Measurements from ENCODE around the gene DCAF10. TPM values are rescaled to one million over a fixed set of nuclear protein-coding genes. Genes with fewer than 3 reads are reported as not detected.
"Not testable (repeated sequence)": the region's sequence is repeated elsewhere in the genome, so short reads cannot be mapped to it uniquely, and the experiment has no call there.

The DCAF10 gene
- total RNA-seq, 3 donors from 2014 or later: 14.1 to 15.8 (median 14.5) TPM

DNA sequence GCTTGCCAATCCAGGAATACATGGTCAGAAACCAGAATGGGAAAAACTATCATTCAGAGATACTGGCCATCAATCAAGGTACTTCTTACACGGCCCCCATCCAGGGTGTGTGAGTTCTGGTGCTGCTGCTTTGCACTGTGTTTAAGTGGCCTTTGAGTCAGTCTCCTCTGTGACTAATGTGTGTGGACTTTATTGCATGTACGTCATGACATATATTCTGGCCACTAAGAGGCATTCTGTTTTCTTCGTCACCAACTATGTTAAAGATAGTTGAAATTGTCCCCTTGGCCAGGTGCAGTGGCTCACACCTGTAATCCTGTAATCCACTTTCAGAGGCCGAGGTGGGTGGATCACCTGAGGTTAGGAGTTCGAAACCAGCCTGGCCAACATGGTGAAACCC lies 24.3 kb upstream of the DCAF10 start:
- no peak overlapping the region for H3K4me3 Mint-ChIP-seq
- DNase-seq (no peak), ATAC-seq (no peak)
- peaks cover under 1% of the 10 kb centered on the region for H3K4me1 Mint-ChIP-seq (ENCODE audit: low read depth)
- H3K36me3 Mint-ChIP-seq (ENCODE audit: insufficient read depth): peaks cover 23% of the 10 kb centered on the region
- H3K9me3 Mint-ChIP-seq: no peaks in the 10 kb centered on the region
- H3K27me3 Mint-ChIP-seq (ENCODE audit: low read depth): no peaks in the 10 kb centered on the region

DNA sequence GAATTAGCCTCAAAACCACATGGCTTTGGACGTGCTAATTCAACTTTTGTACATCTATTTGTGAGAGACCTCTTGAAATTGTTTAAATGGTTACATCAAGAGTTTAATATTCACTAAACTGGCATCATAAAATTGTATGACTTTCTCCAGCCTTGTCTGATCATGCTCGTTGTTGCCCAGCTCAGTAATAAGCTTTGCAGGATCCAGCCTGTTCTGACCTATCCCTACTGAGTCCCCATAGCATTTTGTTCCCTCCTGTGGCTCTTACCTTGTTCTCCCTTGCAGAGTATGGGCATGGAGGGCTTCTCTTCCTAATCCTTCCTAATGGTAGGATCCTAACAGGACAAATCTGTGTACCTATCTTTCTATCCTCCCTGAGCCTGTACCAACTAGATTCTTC lies 22.1 kb upstream of the DCAF10 start:
- H3K36me3 Mint-ChIP-seq (ENCODE audit: insufficient read depth): peaks cover 41% of the 10 kb centered on the region
- H3K4me3 Mint-ChIP-seq: no peak overlapping the region
- DNase-seq: no peak
- H3K9me3 Mint-ChIP-seq: no peaks in the 10 kb centered on the region
- no peak for ATAC-seq
- H3K4me1 Mint-ChIP-seq (ENCODE audit: low read depth): peaks cover 19% of the 10 kb centered on the region
- no peaks in the 10 kb centered on the region for H3K27me3 Mint-ChIP-seq (ENCODE audit: low read depth)

DNA sequence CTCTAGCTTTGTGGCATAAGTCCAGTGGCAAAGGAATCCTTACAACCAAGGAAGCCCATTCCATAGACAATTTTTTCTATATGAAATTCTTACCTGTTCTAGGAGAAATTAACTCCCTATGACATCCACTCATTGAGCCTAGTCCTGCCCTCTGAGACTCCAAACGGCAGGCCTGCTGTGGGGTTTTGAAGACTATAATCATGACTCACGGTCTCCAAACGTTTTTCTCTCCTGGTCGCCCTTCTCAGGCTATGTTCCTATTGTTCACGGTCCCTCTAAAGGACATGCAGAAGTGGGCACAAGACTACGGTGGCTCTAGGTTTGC lies 16.3 kb upstream of the DCAF10 start:
- ATAC-seq (peak; percentile 25 to 26), DNase-seq (no peak)
- H3K27me3 Mint-ChIP-seq (ENCODE audit: low read depth): no peaks in the 10 kb centered on the region
- H3K4me1 Mint-ChIP-seq (ENCODE audit: low read depth): peaks cover 33% of the 10 kb centered on the region
- no peaks in the 10 kb centered on the region for H3K9me3 Mint-ChIP-seq
- peak overlapping the region; percentile 99 for H3K4me3 Mint-ChIP-seq
- H3K36me3 Mint-ChIP-seq (ENCODE audit: insufficient read depth): peaks cover 31% of the 10 kb centered on the region

DNA sequence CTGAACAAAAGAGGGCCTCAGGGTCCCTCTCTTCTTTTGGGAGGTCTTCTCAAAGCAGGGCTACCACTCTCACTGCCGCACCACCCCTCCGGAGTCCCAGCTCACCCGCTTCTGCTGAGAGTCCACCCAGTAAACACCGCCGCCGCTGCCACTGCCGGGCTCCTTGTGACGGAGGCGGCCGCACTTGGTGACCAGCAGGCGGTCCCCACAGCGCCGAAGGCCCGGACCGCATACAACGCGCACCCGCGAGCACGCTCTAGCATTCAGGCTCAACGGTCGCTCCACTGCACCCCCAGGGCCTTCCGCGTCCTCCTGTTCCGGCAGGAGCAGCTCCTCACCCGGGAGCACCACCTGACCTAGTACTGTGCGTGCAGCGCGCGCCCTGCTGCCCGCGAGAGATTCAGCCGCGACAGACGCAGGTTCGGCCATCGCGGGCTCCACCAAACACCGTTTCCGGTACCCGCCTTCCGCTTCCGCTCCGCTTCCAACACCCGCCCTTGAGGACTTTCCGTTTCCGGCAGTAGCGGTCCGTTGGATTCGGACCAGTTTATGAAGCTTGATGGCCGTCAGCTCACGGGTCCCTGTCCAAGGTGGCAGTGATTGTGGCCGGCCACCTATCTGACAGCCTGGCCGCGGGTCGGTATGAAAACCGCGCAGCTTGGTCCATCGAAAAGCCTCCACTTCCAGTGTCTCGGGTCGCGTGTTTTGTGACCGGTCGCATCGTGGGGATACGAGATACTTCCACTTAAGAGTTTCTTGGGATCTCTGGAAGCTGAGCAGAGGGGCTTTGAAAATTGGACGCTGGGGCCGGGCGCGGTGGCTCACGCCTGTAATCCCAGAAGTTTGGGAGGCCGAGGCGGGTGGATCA lies 15.7 kb upstream of the DCAF10 start, which contains the start of gene EXOSC3:
Gene EXOSC3 (minus strand): TSS at position 449 of the 868 bp plus-strand sequence. CDS start 20 bp downstream, at position 429.
- ATAC-seq: peak; percentile 91 to 93
- no peaks in the 10 kb centered on the region for H3K9me3 Mint-ChIP-seq
- DNase-seq: peak; percentile 74

DNA sequence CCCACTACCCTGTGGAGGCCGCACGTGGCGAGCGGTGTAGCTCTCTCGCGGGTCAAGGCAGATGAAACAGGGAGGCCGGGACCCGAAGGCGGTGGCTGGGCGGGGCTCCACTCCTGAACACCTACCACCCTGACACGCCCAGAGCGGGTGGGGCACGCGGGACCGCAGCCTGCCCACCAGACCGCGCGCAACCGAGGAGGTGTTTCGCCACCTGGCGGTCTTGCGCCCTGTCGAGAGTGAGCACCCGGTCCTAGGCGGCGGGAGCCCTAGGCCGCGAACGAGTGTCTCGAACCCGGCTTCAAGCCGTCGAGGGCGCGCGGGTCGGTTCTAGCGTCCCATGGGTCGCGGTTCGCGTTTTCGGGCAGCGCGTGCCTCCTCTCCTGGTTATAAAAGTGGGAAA lies 13.5 kb upstream of the DCAF10 start:
- H3K36me3 Mint-ChIP-seq (ENCODE audit: insufficient read depth): peaks cover 16% of the 10 kb centered on the region
- H3K9me3 Mint-ChIP-seq: no peaks in the 10 kb centered on the region
- no peaks in the 10 kb centered on the region for H3K27me3 Mint-ChIP-seq (ENCODE audit: low read depth)
- no peak overlapping the region for H3K4me3 Mint-ChIP-seq
- H3K4me1 Mint-ChIP-seq (ENCODE audit: low read depth): peaks cover 26% of the 10 kb centered on the region
- DNase-seq (no peak), ATAC-seq (no peak)

More for the DNA sequence above, 15.7 kb upstream of the DCAF10 start, which contains the start of gene EXOSC3:
- Mint-ChIP-seq H3K36me3 (ENCODE audit: insufficient read depth) (peaks cover 31% of the 10 kb centered on the region), H3K4me3 (peak within 1 kb of the TSS; percentile 99), H3K4me1 (ENCODE audit: low read depth) (peaks cover 33% of the 10 kb centered on the region), H3K27me3 (ENCODE audit: low read depth) (no peaks in the 10 kb centered on the region)

DNA sequence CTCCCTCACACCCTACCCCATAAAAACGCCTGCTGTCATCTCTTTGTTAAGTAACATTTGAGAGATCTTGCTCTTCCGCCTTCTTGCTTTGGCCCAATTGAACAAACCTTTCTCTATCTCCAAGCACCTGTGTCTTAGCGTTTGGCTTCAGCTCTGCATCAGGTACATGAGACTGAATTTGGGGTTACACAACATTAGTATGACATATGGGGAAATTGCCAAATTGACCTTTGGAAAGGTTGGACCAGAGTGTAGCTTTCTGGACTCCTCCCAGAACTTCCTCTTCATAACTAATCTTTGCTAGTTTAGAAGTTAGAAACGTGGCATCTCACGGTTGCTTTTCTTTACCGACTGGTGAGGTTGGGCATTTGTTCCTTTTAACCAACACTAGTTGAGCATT lies 12.3 kb upstream of the DCAF10 start:
- Mint-ChIP-seq H3K9me3 (no peaks in the 10 kb centered on the region), H3K4me3 (no peak overlapping the region), H3K4me1 (ENCODE audit: low read depth) (peaks cover 15% of the 10 kb centered on the region), H3K36me3 (ENCODE audit: insufficient read depth) (peaks cover 6% of the 10 kb centered on the region), H3K27me3 (ENCODE audit: low read depth) (no peaks in the 10 kb centered on the region)
- ATAC-seq: no peak
- no peak for DNase-seq

DNA sequence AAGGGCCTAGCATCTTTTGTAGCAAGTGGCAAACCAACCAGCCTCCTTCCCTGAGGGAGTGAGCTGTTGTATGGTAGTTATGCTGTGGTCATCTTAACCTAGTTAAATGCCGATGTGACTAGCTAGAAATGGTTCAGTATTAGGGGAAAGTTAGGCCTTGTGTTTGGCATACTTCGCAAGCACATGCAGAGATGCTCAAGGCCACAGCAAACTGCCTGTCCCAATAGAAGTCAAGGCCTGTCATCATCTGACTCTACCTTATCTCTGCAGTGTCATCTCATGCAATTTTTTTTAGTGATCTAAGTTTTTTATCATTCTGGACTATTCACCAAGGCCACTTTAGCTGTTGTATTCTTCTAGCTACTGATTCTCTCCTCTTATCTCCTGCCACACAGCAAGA lies 10.5 kb upstream of the DCAF10 start:
- Mint-ChIP-seq H3K36me3 (ENCODE audit: insufficient read depth) (no peaks in the 10 kb centered on the region), H3K4me1 (ENCODE audit: low read depth) (peaks cover 6% of the 10 kb centered on the region), H3K4me3 (no peak overlapping the region), H3K9me3 (no peaks in the 10 kb centered on the region), H3K27me3 (ENCODE audit: low read depth) (no peaks in the 10 kb centered on the region)
- ATAC-seq (no peak), DNase-seq (no peak)

DNA sequence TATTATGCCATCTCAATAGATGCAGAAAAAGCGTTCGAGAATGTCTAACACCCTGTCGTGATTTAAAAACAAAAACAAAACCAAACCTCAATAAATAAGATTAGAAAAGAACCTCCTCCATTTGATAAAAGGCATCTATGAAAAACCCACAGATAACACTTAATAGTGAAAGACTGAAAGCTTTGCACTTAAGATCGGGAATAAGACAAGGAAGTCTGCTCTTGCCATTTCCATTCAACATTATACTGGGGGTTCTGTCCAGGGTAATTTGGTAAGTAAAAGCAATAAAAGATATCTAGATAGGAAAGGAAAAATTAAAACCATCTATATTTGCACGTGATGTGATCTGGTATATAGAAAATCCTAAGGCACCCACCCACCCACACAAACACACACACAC lies 8.5 kb upstream of the DCAF10 start:
- Mint-ChIP-seq H3K4me3 (no peak overlapping the region), H3K27me3 (ENCODE audit: low read depth) (no peaks in the 10 kb centered on the region), H3K4me1 (ENCODE audit: low read depth) (no peaks in the 10 kb centered on the region), H3K36me3 (ENCODE audit: insufficient read depth) (no peaks in the 10 kb centered on the region), H3K9me3 (no peaks in the 10 kb centered on the region)
- ATAC-seq: no peak
- no peak for DNase-seq

DNA sequence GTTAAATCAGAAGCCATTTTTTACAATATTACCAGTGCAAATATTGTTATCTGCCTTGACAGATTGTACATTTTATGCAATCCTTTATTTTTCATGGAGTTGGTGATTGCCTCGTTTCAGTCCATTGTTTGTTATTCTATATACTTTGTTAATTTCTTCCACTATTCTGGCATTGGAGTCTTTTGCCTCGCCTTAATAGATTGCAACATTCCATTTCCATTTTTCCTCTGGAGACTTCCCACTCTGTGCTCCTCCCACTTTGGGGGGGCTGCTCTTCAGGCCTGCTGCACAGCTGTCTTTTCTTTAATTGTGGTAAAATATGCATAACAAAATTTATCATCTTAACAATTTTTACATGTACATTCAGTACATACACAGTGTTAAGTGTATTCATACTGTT lies 4.4 kb upstream of the DCAF10 start:
- Mint-ChIP-seq H3K4me1 (ENCODE audit: low read depth) (peaks cover 14% of the 10 kb centered on the region), H3K9me3 (no peaks in the 10 kb centered on the region), H3K4me3 (no peak overlapping the region), H3K36me3 (ENCODE audit: insufficient read depth) (peaks cover 1% of the 10 kb centered on the region), H3K27me3 (ENCODE audit: low read depth) (no peaks in the 10 kb centered on the region)
- DNase-seq (no peak), ATAC-seq (no peak)

DNA sequence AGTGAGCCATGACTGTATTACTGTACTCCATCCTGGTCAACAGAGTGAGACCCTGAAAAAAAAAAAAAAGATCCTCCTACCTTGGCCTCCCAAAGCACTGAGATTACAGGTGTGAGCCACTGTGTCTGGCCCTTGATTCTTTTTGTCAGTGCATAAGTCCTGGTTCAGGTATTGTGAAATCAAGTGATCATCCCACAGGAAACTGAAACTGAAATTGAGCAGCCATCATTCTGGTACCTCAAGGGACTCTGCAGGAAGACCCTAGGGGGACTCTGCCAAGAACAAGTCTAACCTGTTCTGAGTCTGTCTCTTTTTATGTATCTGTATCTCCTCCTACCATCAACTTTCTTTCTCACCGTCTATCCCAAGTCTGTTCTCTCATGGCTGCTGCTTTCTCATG lies 1.9 kb upstream of the DCAF10 start:
- peaks cover 3% of the 10 kb centered on the region for H3K36me3 Mint-ChIP-seq (ENCODE audit: insufficient read depth)
- H3K9me3 Mint-ChIP-seq: no peaks in the 10 kb centered on the region
- ATAC-seq: no peak
- peak overlapping the region; percentile 26 for H3K4me3 Mint-ChIP-seq
- no peaks in the 10 kb centered on the region for H3K27me3 Mint-ChIP-seq (ENCODE audit: low read depth)
- DNase-seq: no peak
- peaks cover 32% of the 10 kb centered on the region for H3K4me1 Mint-ChIP-seq (ENCODE audit: low read depth)

DNA sequence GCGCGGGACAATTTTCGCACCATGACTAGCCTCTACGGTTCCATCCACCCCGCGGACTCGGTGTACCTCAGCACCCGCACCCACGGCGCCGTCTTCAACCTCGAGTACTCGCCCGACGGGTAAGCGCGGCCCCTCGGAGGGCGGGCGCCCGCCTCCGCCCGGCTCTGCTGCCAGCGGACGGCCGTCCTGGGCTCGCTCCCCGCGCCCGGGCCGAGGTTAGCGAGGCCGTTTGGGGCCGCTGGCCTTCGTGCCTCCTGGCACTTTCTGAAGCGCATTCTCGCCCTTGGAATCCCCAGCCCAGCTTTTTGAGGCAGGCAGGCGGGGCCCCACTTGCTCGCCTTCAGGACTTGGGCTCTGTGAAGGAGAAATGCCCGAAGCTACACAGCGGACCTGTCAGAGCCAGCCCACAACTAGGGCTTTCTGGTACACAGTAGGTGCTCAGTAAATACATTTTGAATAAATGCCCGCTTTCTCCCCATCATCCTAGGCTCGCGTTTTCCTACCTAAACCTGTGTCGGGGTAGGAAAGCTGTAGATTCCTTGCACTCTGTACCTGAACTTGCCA lies 772 bp downstream of the DCAF10 start:
- Mint-ChIP-seq H3K36me3 (ENCODE audit: insufficient read depth) (peaks cover 9% of the 10 kb centered on the region), H3K4me1 (ENCODE audit: low read depth) (peaks cover 42% of the 10 kb centered on the region), H3K4me3 (peak overlapping the region; percentile 91), H3K9me3 (no peaks in the 10 kb centered on the region), H3K27me3 (ENCODE audit: low read depth) (no peaks in the 10 kb centered on the region)
- peak; percentile 62 to 69 for ATAC-seq
- peak; percentile 18 for DNase-seq

DNA sequence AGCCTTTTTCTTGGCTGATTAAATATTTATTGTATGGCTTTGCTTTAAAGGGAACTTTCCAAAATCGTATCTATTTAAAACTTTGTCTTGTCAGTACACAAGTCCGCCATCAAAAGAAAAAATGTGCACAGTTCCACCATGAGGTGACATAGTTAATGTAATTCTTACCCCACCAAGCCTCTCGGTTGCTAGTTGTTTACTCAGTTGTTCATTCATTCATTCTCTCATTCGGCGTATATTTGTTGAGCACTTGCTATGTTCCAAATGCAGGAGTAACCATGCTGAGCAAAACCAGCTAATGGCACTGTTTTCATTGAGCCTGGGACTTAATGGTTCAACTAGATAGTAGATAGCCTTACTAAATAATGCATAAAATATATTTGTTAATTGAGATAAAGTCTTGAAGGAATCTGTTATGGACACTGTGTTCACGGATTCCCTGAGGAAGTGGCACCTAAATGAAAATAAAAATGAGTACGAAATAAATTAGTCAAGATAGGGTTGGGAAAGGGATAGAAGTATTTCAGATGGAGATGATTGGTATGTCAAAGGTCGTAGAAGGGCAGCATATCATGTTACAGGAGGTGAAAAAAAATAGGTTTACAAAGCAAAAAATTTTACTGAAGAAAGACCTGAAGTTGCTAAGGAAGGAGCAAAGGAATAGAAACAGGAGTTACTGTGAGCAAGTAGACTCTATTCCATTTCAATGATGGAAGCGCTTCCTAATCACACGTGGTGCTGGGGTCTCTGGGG lies 1.5 kb downstream of the DCAF10 start:
- ATAC-seq (no peak), DNase-seq (no peak)
- peak overlapping the region; percentile 91 for H3K4me3 Mint-ChIP-seq
- peaks cover 46% of the 10 kb centered on the region for H3K4me1 Mint-ChIP-seq (ENCODE audit: low read depth)
- no peaks in the 10 kb centered on the region for H3K9me3 Mint-ChIP-seq
- no peaks in the 10 kb centered on the region for H3K27me3 Mint-ChIP-seq (ENCODE audit: low read depth)
- H3K36me3 Mint-ChIP-seq (ENCODE audit: insufficient read depth): peaks cover 9% of the 10 kb centered on the region

DNA sequence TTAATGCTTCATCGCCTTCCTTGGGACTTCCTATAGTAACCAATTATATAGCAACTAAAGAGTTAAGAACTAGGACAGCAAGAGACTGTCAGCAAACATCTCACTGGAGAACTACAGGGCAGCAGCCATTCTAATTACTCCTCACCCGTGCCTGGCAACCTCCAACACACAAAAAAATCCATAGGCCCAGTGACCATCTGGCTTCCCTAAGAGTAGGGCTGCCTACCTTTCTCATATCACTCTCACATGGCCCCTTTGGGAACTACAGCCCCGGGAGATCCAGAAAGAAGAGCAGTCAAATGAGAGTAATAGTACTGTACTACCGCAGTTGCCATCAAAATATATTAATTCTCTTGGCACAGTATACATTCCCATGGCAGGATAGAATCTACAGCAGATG lies 5.7 kb downstream of the DCAF10 start:
- Mint-ChIP-seq H3K36me3 (ENCODE audit: insufficient read depth) (peaks cover 9% of the 10 kb centered on the region), H3K27me3 (ENCODE audit: low read depth) (no peaks in the 10 kb centered on the region), H3K9me3 (no peaks in the 10 kb centered on the region), H3K4me3 (no peak overlapping the region), H3K4me1 (ENCODE audit: low read depth) (peaks cover 36% of the 10 kb centered on the region)
- DNase-seq (no peak), ATAC-seq (no peak)

DNA sequence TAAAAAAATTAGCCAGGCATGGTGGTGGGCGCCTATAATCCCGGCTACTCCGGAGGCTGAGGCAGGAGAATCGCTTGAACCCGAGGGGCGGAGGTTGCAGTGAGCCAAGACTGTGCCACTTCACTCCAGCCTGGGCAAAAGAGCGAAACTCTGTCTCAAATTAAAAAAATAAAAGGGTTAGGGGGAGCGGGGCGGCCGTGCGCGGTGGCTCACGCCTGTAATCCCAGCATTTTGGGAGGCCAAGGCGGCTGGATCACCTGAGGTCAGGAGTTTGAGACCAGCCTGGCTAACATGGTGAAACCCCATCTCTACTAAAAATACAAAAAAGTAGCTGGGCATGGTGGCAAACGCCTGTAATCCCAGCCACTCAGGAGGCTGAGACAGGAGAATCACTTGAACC lies 9.1 kb downstream of the DCAF10 start:
- not testable (repeated sequence) for H3K4me3 Mint-ChIP-seq; H3K27me3 Mint-ChIP-seq (ENCODE audit: low read depth); DNase-seq; ATAC-seq; H3K9me3 Mint-ChIP-seq
- Mint-ChIP-seq H3K36me3 (ENCODE audit: insufficient read depth) (peaks cover 14% of the 10 kb centered on the region), H3K4me1 (ENCODE audit: low read depth) (peaks cover 23% of the 10 kb centered on the region)

Measured in activated T-cell treated with anti-CD3 and anti-CD28 coated beads, Interleukin-2, amount 50 U/mL, for 4 hours (primary cell).